Measurements from ENCODE around the gene PSMB1.

- TF ChIP-seq CTCF (IDR thresholded peaks at IDR 0.05): no peak
- no peak for TF ChIP-seq POLR2A (IDR thresholded peaks at IDR 0.05)
Measured at GRCh38 chr6:170545405-170545804, 7.7 kb downstream of the PSMB1 start.
